ENCODE results near the gene CCSAP.

The CCSAP gene

DNA sequence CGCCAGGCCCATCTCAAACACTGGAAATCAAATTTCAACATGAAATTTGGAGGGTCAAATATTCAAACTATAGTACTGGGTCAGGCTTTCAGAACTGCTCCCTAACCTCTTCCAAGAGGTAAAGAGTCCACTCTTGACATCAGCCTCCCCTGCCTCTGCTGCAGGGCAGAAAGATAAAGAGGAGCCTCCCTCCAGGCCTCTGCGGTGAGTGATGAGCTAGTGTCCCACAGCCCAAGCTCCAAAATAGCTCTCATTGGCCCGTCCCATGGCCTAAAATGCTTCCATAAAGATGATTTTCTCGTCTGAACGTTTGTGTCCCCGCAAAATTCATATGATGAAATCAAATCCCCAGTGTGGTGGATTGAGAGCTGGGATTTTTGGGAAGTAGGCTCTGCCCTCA is 33.7 kb upstream of the CCSAP start:
- H3K4me3 ChIP-seq (ENCODE audit: low read depth, low read length) = no peak overlapping the region
- TF ChIP-seq, protein P1, sequence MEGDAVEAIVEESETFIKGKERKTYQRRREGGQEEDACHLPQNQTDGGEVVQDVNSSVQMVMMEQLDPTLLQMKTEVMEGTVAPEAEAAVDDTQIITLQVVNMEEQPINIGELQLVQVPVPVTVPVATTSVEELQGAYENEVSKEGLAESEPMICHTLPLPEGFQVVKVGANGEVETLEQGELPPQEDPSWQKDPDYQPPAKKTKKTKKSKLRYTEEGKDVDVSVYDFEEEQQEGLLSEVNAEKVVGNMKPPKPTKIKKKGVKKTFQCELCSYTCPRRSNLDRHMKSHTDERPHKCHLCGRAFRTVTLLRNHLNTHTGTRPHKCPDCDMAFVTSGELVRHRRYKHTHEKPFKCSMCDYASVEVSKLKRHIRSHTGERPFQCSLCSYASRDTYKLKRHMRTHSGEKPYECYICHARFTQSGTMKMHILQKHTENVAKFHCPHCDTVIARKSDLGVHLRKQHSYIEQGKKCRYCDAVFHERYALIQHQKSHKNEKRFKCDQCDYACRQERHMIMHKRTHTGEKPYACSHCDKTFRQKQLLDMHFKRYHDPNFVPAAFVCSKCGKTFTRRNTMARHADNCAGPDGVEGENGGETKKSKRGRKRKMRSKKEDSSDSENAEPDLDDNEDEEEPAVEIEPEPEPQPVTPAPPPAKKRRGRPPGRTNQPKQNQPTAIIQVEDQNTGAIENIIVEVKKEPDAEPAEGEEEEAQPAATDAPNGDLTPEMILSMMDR (IDR thresholded peaks at IDR 0.05; ENCODE audit: low read depth, low read length) = no peak

DNA sequence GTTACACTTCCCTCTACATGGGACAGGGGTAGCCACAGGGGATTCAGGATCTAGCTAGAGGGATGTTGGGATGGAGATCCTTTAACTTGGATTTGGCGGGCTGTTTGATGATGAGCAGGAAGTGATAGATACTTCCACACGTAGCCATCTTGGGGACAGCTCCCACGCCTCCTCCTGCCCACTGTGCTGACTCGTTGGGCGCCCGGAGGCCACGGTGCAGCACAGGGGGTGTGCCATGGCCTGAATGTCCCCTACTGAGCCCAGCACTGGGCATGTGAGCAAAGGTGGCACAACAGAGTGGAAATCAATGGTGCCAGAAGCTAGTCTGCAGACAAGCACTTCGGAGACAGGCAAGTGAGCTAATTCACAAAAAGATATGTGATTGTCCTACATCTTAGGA is 31.6 kb upstream of the CCSAP start:
- TF ChIP-seq, protein P1 (IDR thresholded peaks at IDR 0.05; ENCODE audit: low read depth, low read length) = no peak
- no peak overlapping the region for H3K4me3 ChIP-seq (ENCODE audit: low read depth, low read length)

DNA sequence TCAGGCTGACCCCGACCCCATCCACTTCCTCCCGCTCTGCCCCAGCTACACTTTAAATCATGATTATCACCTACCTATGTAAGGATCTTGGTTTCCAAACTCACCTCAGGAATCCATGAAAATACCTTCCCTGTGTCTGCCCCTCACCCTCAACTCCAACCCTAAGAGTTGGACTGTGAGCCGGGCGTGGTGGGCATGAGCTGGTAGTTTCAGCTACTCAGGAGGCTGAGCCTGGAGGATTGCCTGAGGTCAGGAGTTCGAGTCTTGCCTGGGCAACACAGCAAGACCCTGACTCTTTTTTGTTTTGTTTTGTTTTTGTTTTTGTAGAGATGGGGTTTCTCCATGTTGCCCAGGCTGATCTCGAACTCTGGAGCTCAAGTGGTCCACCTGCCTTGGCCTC is 30.5 kb upstream of the CCSAP start:
- no peak overlapping the region for H3K4me3 ChIP-seq (ENCODE audit: low read depth, low read length)
- TF ChIP-seq, protein P1 (IDR thresholded peaks at IDR 0.05; ENCODE audit: low read depth, low read length) = no peak

DNA sequence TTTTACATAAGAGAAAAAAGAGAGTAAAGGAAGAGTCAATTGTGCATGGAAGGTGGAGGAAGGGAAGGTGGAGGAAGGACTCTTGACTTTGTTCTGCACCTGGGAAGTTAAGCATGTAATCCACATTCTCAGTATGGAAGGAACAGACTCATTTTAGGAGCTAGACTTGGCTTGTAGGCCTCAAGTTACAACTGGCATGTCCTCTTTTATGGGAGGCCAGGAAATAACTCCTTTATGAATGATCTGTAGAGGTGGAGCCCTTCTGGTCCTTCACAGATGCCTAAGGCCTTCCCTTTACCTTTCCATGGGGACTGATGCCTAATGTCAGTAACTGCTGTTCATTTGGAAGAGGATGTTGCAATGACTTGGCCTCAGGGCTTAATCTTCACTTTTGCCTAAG is 29.4 kb upstream of the CCSAP start:
- no peak overlapping the region for H3K4me3 ChIP-seq (ENCODE audit: low read depth, low read length)
- TF ChIP-seq, protein P1 (IDR thresholded peaks at IDR 0.05; ENCODE audit: low read depth, low read length) = no peak

DNA sequence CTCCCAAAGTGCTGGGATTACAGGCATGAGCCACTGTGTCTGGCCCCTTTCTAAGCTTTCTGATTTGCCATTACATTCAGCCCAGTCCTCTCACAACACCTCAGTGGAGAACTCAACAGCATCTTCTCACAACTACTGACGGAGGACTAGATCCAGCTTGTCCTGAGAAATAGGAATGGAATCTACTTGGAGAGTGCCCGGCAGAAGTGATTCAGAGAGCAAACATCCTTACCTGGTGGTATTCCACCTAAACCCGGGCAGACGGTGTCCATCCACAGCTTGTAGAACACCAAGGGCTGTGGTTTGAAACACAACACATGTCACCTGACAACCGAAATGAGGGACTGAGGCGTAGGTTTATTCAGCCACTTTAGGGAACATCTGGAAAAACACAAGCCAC is 28.8 kb upstream of the CCSAP start:
- TF ChIP-seq, protein P1 (IDR thresholded peaks at IDR 0.05; ENCODE audit: low read depth, low read length) = no peak
- no peak overlapping the region for H3K4me3 ChIP-seq (ENCODE audit: low read depth, low read length)

DNA sequence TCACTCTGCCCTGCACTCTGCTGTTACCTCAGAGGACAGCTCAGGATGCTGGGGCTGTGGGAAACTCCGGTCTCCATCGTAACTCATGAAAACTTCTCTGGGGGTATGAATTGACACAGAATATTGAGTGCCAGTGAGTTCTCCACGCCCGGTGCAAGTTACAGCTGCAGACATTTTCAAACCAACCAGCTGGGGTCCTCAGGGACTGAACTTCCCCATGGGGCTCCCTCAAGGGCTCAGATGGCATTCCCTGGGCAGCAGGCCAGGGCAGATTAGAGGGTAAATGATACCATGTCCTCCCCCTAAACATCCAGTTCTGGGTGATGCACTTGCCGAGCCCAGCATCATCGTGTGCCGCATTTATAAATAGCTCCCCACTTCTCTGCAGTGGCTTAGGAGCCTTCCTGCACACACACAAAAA is 27.8 kb upstream of the CCSAP start:
- no peak overlapping the region for H3K4me3 ChIP-seq (ENCODE audit: low read depth, low read length)
- TF ChIP-seq, protein P1 (IDR thresholded peaks at IDR 0.05; ENCODE audit: low read depth, low read length) = no peak

DNA sequence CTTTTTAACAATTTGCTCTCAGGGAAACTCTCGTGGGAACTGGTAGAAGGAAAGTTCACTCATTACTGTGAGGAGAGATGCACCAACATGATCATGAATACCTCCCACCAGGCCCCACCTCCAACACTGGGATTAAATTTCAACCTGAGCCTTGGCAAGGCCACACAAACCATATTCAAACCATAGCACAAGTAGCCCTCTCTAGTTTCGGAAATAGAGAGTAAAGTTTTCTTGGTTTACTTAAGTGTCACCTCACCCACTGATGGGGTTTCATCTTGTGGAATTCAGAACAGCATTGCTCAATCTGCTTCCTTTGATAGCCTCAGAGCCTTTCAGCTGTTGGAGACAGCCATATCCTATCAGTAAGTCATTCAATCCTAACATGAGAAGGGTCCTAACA is 25.5 kb upstream of the CCSAP start:
- TF ChIP-seq, protein P1 (IDR thresholded peaks at IDR 0.05; ENCODE audit: low read depth, low read length) = no peak

More for the DNA sequence above, 25.5 kb upstream of the CCSAP start:
- no peak overlapping the region for H3K4me3 ChIP-seq (ENCODE audit: low read depth, low read length)
